ENCODE data around the gene NOS1. TPM values are rescaled to one million over a fixed set of nuclear protein-coding genes. Genes with fewer than 3 reads are reported as not detected.
"Not testable (repeated sequence)": the region's sequence is repeated elsewhere in the genome, so short reads cannot be mapped to it uniquely, and the experiment has no call there.

The NOS1 gene
- total RNA-seq, 1 experiment from 2014 or later, result not detected

- no peak overlapping the region for H3K27ac ChIP-seq
- no peaks in the 10 kb centered on the region for H3K27me3 ChIP-seq (replicated peaks)
- no peaks in the 10 kb centered on the region for H3K36me3 ChIP-seq
- no peak overlapping the region for H3K4me3 ChIP-seq
- DNase-seq (ENCODE audit: low read depth in 1 of 2, low spot score in 2 of 2), result no peak
- H3K9me3 ChIP-seq (replicated peaks), result no peaks in the 10 kb centered on the region
- H3K4me1 ChIP-seq (replicated peaks), result no peaks in the 10 kb centered on the region
These were observed 119.7 kb downstream of the NOS1 start for GRCh38 chr12:117241697-117242096.

GRCh38 chr12:117240081-117240755 is 121.2 kb downstream of the NOS1 start:
- Histone ChIP-seq H3K27ac (no peak overlapping the region), H3K36me3 (no peaks in the 10 kb centered on the region)
- DNase-seq (ENCODE audit: low read depth in 1 of 2, low spot score in 2 of 2), result no peak

GRCh38 chr12:117236456-117237001 is 124.9 kb downstream of the NOS1 start:
- no peaks in the 10 kb centered on the region for H3K36me3 ChIP-seq
- H3K27me3 ChIP-seq (replicated peaks), result no peaks in the 10 kb centered on the region
- DNase-seq (ENCODE audit: low read depth in 1 of 2, low spot score in 2 of 2), result peak; percentile 48 to 86
- H3K9me3 ChIP-seq (replicated peaks), result no peaks in the 10 kb centered on the region
- H3K4me1 ChIP-seq (replicated peaks), result no peaks in the 10 kb centered on the region
- no peak overlapping the region for H3K4me3 ChIP-seq
- no peak overlapping the region for H3K27ac ChIP-seq

More at GRCh38 chr12:117240081-117240755, 121.2 kb downstream of the NOS1 start:
- H3K27me3 ChIP-seq (replicated peaks), result no peaks in the 10 kb centered on the region
- H3K9me3 ChIP-seq (replicated peaks), result no peaks in the 10 kb centered on the region
- H3K4me3 ChIP-seq, result no peak overlapping the region
- no peaks in the 10 kb centered on the region for H3K4me1 ChIP-seq (replicated peaks)

- H3K4me3 ChIP-seq, result no peak overlapping the region
- H3K27ac ChIP-seq, result no peak overlapping the region
- H3K9me3 ChIP-seq (replicated peaks), result no peaks in the 10 kb centered on the region
- no peaks in the 10 kb centered on the region for H3K4me1 ChIP-seq (replicated peaks)
- H3K36me3 ChIP-seq, result no peaks in the 10 kb centered on the region
- H3K27me3 ChIP-seq (replicated peaks), result no peaks in the 10 kb centered on the region
- no peak for DNase-seq (ENCODE audit: low read depth in 1 of 2, low spot score in 2 of 2)
These were observed 126.2 kb downstream of the NOS1 start for GRCh38 chr12:117235261-117235660.

GRCh38 chr12:117234441-117234840 is 127.0 kb downstream of the NOS1 start:
- no peaks in the 10 kb centered on the region for H3K4me1 ChIP-seq (replicated peaks)
- DNase-seq (ENCODE audit: low read depth in 1 of 2, low spot score in 2 of 2), result no peak
- H3K27me3 ChIP-seq (replicated peaks), result no peaks in the 10 kb centered on the region
- no peaks in the 10 kb centered on the region for H3K36me3 ChIP-seq
- no peaks in the 10 kb centered on the region for H3K9me3 ChIP-seq (replicated peaks)
- H3K27ac ChIP-seq, result no peak overlapping the region
- H3K4me3 ChIP-seq, result no peak overlapping the region

DNA sequence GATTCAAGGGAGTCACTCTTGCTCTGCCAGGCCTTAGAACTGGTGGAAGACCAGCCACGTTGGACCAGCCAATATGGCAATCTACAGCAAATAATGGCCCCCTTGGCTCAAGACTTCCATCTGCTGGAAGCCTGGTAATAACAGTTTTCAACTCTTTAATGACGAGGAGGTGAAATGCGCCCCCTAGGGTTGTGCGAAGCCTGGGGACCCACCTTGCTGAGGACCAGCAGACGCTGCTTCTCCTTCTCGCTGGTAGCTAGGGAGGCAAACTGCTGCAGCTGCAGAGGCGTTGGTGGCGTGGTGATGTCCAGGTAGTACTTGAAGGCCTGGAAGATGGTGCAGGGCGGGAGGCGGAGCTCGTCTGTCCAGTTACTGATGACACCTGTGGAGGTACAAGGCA is 129.7 kb downstream of the NOS1 start:
- no peaks in the 10 kb centered on the region for H3K27me3 ChIP-seq (replicated peaks)

GRCh38 chr12:117228239-117228638 is 133.2 kb downstream of the NOS1 start:
- no peak overlapping the region for H3K27ac ChIP-seq
- peaks cover 10% of the 10 kb centered on the region for H3K4me1 ChIP-seq (replicated peaks)
- H3K27me3 ChIP-seq (replicated peaks), result no peaks in the 10 kb centered on the region
- no peak for DNase-seq (ENCODE audit: low read depth in 1 of 2, low spot score in 2 of 2)
- H3K4me3 ChIP-seq, result no peak overlapping the region
- H3K9me3 ChIP-seq (replicated peaks), result no peaks in the 10 kb centered on the region
- no peaks in the 10 kb centered on the region for H3K36me3 ChIP-seq

More for the DNA sequence above, 129.7 kb downstream of the NOS1 start:
- H3K9me3 ChIP-seq (replicated peaks), result no peaks in the 10 kb centered on the region
- DNase-seq (ENCODE audit: low read depth in 1 of 2, low spot score in 2 of 2), result no peak
- no peak overlapping the region for H3K4me3 ChIP-seq
- H3K27ac ChIP-seq, result no peak overlapping the region
- peaks cover 4% of the 10 kb centered on the region; the same call in 1 of the 2 replicates for H3K4me1 ChIP-seq (replicated peaks)
- H3K36me3 ChIP-seq, result no peaks in the 10 kb centered on the region

- Histone ChIP-seq H3K36me3 (no peaks in the 10 kb centered on the region), H3K27ac (no peak overlapping the region), H3K4me3 (no peak overlapping the region), H3K4me1 (replicated peaks) (peaks cover 10% of the 10 kb centered on the region), H3K27me3 (replicated peaks) (no peaks in the 10 kb centered on the region), H3K9me3 (replicated peaks) (no peaks in the 10 kb centered on the region)
- no peak for DNase-seq (ENCODE audit: low read depth in 1 of 2, low spot score in 2 of 2)
These were observed 134.3 kb downstream of the NOS1 start for GRCh38 chr12:117227000-117227653.

DNA sequence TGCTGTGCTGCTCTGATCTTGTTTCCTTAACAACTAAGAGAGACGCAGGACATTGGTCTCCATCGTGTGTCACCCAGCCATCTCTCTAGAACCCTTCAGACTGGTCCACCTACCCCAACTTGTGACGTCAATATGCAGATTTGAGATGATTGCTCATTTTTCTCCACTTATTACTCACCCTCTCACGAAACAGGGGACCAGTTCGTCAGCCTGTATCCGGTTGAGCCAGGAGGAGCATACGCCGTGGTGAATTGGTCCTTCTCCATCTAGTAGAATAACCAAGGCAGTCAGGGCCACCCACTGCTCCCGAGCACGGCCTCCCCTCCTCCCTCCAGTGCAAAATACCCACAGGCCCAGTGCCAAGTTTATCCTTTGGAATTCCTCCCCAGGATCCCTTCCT is 134.9 kb downstream of the NOS1 start:
- Histone ChIP-seq H3K4me3 (no peak overlapping the region), H3K36me3 (no peaks in the 10 kb centered on the region), H3K4me1 (replicated peaks) (peaks cover 10% of the 10 kb centered on the region), H3K9me3 (replicated peaks) (no peaks in the 10 kb centered on the region), H3K27ac (no peak overlapping the region), H3K27me3 (replicated peaks) (no peaks in the 10 kb centered on the region)
- peak; percentile 41 to 64 for DNase-seq (ENCODE audit: low read depth in 1 of 2, low spot score in 2 of 2)

- Histone ChIP-seq H3K27me3 (replicated peaks) (no peaks in the 10 kb centered on the region), H3K4me1 (replicated peaks) (peaks cover 10% of the 10 kb centered on the region), H3K4me3 (no peak overlapping the region), H3K9me3 (replicated peaks) (no peaks in the 10 kb centered on the region), H3K27ac (no peak overlapping the region), H3K36me3 (no peaks in the 10 kb centered on the region)
- DNase-seq (ENCODE audit: low read depth in 1 of 2, low spot score in 2 of 2), result no peak
These were observed 136.2 kb downstream of the NOS1 start for GRCh38 chr12:117225179-117225578.

DNA sequence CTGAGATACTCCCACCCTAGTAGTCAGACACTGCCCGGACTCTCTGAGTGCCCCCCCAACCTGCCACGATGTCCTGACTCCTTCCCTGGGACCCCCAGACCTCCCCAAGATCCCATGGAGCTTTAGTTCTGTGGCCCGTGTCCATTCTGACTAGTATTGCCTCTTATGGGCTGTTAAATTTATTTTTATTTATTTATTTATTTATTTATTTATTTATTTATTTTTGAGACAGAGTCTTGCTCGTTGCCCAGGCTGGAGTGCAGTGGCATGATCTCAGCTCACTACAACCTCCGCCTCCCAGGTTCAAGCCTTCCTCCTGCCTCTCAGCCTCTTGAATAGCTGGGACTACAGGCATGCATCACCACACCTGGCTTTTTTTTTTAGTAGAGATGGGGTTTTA is 140.5 kb downstream of the NOS1 start:
- H3K36me3 ChIP-seq; DNase-seq (ENCODE audit: low read depth in 1 of 2, low spot score in 2 of 2); H3K4me1 ChIP-seq (replicated peaks); H3K27ac ChIP-seq; H3K27me3 ChIP-seq (replicated peaks); H3K9me3 ChIP-seq (replicated peaks); H3K4me3 ChIP-seq: not testable (repeated sequence)

- H3K9me3 ChIP-seq (replicated peaks), result no peaks in the 10 kb centered on the region
These were observed 143.3 kb downstream of the NOS1 start for GRCh38 chr12:117218149-117218548.

DNA sequence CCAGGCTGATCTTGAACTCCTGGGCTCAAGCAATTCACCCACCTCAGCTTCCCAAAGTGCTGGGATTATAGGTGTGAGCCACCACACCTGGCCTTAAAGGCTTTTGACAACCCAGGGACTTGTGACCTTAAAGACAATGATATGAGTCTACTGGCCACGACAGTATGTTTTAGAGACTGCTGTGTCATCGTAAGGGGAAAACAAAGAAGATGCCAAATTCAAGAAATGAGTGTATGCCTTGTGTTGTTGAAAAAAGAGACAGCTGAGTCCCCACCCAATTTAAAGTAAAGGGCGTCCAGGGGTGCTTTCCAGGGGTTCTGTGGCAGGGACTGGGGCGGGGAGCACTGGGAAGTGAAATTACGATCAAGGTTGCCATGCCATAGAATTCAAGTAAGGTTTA is 144.7 kb downstream of the NOS1 start:
- no peak overlapping the region for H3K4me3 ChIP-seq
- no peaks in the 10 kb centered on the region for H3K36me3 ChIP-seq
- no peak overlapping the region for H3K27ac ChIP-seq
- no peaks in the 10 kb centered on the region for H3K9me3 ChIP-seq (replicated peaks)
- H3K27me3 ChIP-seq (replicated peaks), result no peaks in the 10 kb centered on the region
- no peaks in the 10 kb centered on the region for H3K4me1 ChIP-seq (replicated peaks)
- no peak for DNase-seq (ENCODE audit: low read depth in 1 of 2, low spot score in 2 of 2)

More at GRCh38 chr12:117218149-117218548, 143.3 kb downstream of the NOS1 start:
- Histone ChIP-seq H3K36me3 (no peaks in the 10 kb centered on the region), H3K4me3 (no peak overlapping the region), H3K27me3 (replicated peaks) (no peaks in the 10 kb centered on the region), H3K4me1 (replicated peaks) (no peaks in the 10 kb centered on the region), H3K27ac (no peak overlapping the region)
- no peak for DNase-seq (ENCODE audit: low read depth in 1 of 2, low spot score in 2 of 2)

- H3K9me3 ChIP-seq (replicated peaks), result no peaks in the 10 kb centered on the region
- H3K27me3 ChIP-seq (replicated peaks), result no peaks in the 10 kb centered on the region
- H3K4me3 ChIP-seq, result no peak overlapping the region
- H3K4me1 ChIP-seq (replicated peaks), result no peaks in the 10 kb centered on the region
- H3K27ac ChIP-seq, result no peak overlapping the region
- DNase-seq (ENCODE audit: low read depth in 1 of 2, low spot score in 2 of 2), result no peak
- no peaks in the 10 kb centered on the region for H3K36me3 ChIP-seq
These were observed 146.6 kb downstream of the NOS1 start for GRCh38 chr12:117214797-117215196.
